Measurements from ENCODE around the gene GRIN3A.
"Not testable (repeated sequence)": the region's sequence is repeated elsewhere in the genome, so short reads cannot be mapped to it uniquely, and the experiment has no call there.

Gene GRIN3A

GRCh38 chr9:101571114-101571513 is 167.3 kb downstream of the GRIN3A start:
- TF ChIP-seq SPI1 (IDR thresholded peaks at IDR 0.05; ENCODE audit: low read depth, low read length) (no peak), POU2F2 (IDR thresholded peaks at IDR 0.05; ENCODE audit: low read depth, low read length) (no peak), TAF1 (IDR thresholded peaks at IDR 0.05; ENCODE audit: low read depth, low read length) (no peak), PAX5 (IDR thresholded peaks at IDR 0.05; ENCODE audit: insufficient read depth, low read length, severe bottlenecking) (no peak), POLR2A (IDR thresholded peaks at IDR 0.05; ENCODE audit: low read depth, low read length) (no peak), POLR2AphosphoS5 (IDR thresholded peaks at IDR 0.05; ENCODE audit: low read depth, low read length) (no peak)
- DNase-seq (ENCODE audit: insufficient read length, low spot score) (no peak), FAIRE-seq (no peak)

DNA sequence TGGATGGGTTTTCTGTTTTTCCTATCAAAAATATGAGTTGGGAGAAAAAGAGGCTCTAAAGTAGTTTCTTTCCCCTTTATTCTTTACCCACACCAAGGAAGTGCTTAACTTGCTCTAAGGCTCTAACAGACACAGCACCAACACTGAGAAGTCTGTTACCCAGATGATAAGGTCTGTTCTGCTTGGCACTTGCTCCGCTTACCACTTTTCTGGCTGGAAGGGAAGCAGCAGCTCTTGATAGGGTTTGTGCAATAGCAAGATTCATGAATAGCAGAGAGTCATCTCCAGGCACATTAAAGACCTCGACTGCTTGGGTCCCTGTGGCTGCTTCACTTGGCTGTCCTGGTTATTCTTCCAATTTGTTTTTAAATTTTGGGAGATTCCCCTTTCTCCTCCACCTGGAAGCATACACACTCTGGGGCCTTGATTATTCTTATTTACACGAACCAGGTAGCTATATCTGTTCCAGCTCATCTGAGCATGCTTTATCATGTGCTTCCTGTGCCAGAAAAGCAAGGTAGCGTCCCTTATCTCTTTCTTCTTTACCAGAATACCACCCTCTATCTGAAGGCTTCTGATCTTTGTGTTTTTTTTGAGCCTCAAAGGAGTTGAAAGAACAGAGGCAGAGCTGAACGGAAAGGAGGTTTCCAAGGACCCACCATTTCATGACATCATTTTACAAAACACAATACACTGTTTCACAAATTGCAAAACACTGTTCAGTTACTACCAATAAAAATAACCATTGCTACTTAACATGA is 168.5 kb downstream of the GRIN3A start:
- FAIRE-seq: no peak
- DNase-seq (ENCODE audit: insufficient read length, low spot score): no peak
- TF ChIP-seq POLR2AphosphoS5 (IDR thresholded peaks at IDR 0.05; ENCODE audit: low read depth, low read length) (no peak), POU2F2 (IDR thresholded peaks at IDR 0.05; ENCODE audit: low read depth, low read length) (no peak), SPI1 (IDR thresholded peaks at IDR 0.05; ENCODE audit: low read depth, low read length) (no peak), POLR2A (IDR thresholded peaks at IDR 0.05; ENCODE audit: low read depth, low read length) (no peak), TAF1 (IDR thresholded peaks at IDR 0.05; ENCODE audit: low read depth, low read length) (no peak), PAX5 (IDR thresholded peaks at IDR 0.05; ENCODE audit: insufficient read depth, low read length, severe bottlenecking) (no peak)

GRCh38 chr9:101567725-101568350 is 170.6 kb downstream of the GRIN3A start:
- TF ChIP-seq POU2F2 (IDR thresholded peaks at IDR 0.05; ENCODE audit: low read depth, low read length) (no peak), PAX5 (IDR thresholded peaks at IDR 0.05; ENCODE audit: insufficient read depth, low read length, severe bottlenecking) (no peak)
- no peak for FAIRE-seq
- DNase-seq (ENCODE audit: insufficient read length, low spot score): no peak

DNA sequence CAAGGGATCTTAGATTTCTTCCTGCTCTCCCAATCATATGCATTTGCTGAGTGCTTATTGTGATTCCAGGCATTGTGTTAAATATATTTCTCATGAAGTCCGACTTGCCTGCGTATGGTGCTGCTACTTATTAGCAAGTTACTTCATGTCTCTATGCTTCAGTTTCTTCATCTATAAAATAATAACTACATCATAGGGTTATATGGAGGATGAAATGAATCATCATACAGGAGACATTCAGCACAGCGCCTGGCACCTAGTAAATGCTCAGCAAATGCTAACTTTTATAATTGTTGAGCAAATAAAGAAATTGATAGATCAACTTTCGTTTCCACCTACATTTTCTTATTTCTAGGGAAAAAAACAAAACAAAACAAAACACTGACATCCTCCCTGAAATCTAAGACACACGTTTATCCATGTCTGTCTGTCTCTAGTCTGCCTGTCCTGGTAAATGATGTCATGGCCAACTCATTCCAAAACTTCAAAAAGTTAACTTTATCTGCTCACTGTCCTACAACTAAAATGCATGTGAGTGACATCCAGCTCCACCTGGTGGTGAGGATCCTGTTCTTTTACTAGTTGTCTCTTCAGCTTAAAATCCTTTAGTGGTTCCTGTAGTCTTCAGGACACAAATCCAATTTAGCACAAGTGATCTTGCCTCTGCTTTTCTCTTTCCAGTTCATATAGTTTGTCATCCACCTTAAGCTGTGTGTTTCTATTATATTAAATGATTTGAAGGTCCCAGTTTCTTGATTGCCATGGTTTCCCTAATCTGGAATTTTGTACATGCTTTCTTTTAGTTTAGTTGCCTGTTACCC is 171.3 kb downstream of the GRIN3A start:
- DNase-seq (ENCODE audit: insufficient read length, low spot score): no peak
- TF ChIP-seq TAF1 (IDR thresholded peaks at IDR 0.05; ENCODE audit: low read depth, low read length): no peak
- TF ChIP-seq POLR2A (IDR thresholded peaks at IDR 0.05; ENCODE audit: low read depth, low read length): no peak
- TF ChIP-seq POLR2AphosphoS5 (IDR thresholded peaks at IDR 0.05; ENCODE audit: low read depth, low read length): no peak
- no peak for TF ChIP-seq SPI1 (IDR thresholded peaks at IDR 0.05; ENCODE audit: low read depth, low read length)
- no peak for TF ChIP-seq PAX5 (IDR thresholded peaks at IDR 0.05; ENCODE audit: insufficient read depth, low read length, severe bottlenecking)
- TF ChIP-seq POU2F2 (IDR thresholded peaks at IDR 0.05; ENCODE audit: low read depth, low read length): no peak
- no peak for FAIRE-seq

DNA sequence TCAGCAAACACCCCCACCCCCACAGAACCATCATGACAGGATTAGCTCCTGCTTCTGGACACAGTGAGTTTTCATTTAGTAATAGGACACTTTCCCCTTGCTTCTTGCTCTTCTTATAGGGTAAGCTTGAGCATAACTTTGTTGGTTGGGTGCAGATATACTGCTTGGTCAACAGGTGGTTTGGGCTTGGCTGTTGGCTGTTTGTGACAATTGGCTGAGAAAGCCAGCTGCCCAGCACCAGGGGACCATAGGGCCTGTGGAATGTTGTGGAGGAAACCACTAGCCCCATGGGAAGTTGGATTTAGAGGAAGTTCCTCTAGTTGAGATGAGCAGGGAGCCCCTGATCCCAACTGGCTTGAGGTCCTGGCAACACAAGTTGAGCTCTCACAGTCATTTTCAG is 174.2 kb downstream of the GRIN3A start:
- TF ChIP-seq POLR2AphosphoS5 (IDR thresholded peaks at IDR 0.05; ENCODE audit: low read depth, low read length) (no peak), PAX5 (IDR thresholded peaks at IDR 0.05; ENCODE audit: insufficient read depth, low read length, severe bottlenecking) (no peak), POLR2A (IDR thresholded peaks at IDR 0.05; ENCODE audit: low read depth, low read length) (no peak), SPI1 (IDR thresholded peaks at IDR 0.05; ENCODE audit: low read depth, low read length) (no peak)
- DNase-seq (ENCODE audit: insufficient read length, low spot score) (no peak), FAIRE-seq (no peak)

DNA sequence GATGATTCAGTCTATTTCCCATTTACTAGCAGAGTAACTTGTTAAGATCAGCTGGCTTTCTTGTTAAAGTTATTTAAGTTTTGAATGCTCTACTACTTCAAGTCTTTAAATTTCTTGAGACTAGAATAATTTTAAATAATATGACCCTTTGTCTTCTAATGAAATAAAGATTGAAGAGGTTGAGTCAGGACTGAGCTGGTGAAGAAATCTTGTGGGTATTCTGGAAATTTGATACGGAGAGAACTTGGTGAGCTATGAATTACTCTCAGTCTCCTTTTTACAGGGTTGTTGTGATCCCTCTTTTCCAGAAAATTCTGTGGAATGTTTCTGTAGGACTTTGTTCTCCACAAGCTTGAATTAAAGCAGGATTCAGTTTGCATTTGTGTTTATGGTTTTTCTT is 175.5 kb downstream of the GRIN3A start:
- no peak for FAIRE-seq
- TF ChIP-seq PAX5 (IDR thresholded peaks at IDR 0.05; ENCODE audit: insufficient read depth, low read length, severe bottlenecking) (no peak), POLR2AphosphoS5 (IDR thresholded peaks at IDR 0.05; ENCODE audit: low read depth, low read length) (no peak), SPI1 (IDR thresholded peaks at IDR 0.05; ENCODE audit: low read depth, low read length) (no peak), POLR2A (IDR thresholded peaks at IDR 0.05; ENCODE audit: low read depth, low read length) (no peak), TAF1 (IDR thresholded peaks at IDR 0.05; ENCODE audit: low read depth, low read length) (no peak)
- DNase-seq (ENCODE audit: insufficient read length, low spot score): no peak

DNA sequence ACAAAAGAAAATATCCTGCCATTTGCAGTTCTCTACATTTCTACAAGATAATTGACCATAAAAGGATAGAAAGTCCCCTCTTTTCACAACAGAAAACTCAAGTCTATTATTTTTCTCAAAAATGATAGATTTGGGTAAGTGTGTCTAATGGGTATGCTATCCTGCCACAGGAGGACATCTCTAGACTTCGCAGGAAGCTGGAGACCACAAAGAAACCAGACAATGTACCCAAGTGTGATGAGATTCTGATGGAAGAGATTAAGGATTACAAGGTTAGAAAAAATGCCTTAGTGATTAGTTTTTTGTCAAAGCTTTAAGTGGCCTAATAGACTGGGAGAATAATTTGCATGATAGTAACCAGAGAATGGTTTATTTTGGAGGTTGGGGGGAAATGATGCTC is 176.7 kb downstream of the GRIN3A start:
- TF ChIP-seq TAF1 (IDR thresholded peaks at IDR 0.05; ENCODE audit: low read depth, low read length) (no peak), PAX5 (IDR thresholded peaks at IDR 0.05; ENCODE audit: insufficient read depth, low read length, severe bottlenecking) (no peak), POLR2AphosphoS5 (IDR thresholded peaks at IDR 0.05; ENCODE audit: low read depth, low read length) (no peak), POLR2A (IDR thresholded peaks at IDR 0.05; ENCODE audit: low read depth, low read length) (no peak), SPI1 (IDR thresholded peaks at IDR 0.05; ENCODE audit: low read depth, low read length) (no peak)
- no peak for DNase-seq (ENCODE audit: insufficient read length, low spot score)
- FAIRE-seq: no peak

DNA sequence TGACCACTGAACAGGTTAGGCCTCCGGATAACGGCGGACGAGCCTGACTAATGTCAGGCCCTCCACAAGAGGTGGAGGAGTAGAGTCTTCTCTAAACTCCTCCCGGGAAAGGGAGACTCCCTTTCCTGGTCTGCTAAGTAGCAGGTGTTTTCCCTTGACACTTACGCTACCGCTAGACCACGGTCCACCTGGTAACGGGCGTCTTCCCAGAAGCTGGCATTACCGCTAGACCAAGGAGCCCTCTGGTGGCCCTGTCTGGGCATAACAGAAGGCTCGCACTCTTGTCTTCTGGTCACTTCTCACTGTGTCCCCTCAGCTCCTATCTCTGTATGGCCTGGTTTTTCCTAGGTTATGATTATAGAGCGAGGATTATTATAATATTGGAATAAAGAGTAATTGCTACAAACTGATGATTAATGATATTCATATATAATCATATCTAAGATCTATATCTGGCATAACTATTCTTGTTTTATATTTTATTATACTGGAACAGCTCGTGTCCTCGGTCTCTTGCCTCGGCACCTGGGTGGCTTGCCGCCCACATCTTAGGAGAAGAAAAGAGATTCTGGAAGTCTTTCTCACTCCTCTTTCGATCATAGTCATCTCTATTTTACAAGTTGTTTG is 188.9 kb downstream of the GRIN3A start:
- not testable (repeated sequence) for DNase-seq (ENCODE audit: insufficient read length, low spot score); FAIRE-seq

DNA sequence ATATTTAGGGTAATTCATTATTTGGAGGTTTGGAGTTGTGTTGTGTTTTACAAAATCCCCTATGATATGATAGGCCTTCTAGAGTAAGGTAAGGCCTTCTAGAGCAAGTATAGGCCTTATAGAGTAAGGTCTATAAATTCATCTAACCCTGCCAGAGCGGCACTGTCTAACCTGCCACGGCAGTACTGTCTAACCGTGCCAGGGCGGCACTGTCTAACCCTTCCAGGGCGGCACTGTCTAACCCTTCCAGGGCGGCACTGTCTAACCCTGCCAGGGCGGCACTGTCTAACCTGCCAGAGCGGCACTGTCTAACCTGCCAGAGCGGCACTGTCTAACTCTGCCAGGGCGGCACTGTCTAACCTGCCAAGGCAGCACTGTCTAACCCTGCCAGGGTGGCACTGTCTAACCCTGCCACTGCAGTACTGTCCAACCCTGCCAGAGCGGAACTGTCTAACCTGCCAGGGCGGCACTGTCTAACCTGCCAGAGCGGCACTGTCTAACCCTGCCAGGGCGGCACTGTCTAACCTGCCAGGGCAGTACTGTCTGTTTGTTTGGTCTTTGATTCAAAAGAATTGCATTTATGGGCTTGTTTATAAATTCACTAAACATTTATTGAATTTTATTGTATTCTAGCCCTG is 195.2 kb downstream of the GRIN3A start:
- TF ChIP-seq TAF1 (IDR thresholded peaks at IDR 0.05; ENCODE audit: low read depth, low read length): no peak
- TF ChIP-seq POLR2AphosphoS5 (IDR thresholded peaks at IDR 0.05; ENCODE audit: low read depth, low read length): no peak
- no peak for TF ChIP-seq POLR2A (IDR thresholded peaks at IDR 0.05; ENCODE audit: low read depth, low read length)
- TF ChIP-seq POU2F2 (IDR thresholded peaks at IDR 0.05; ENCODE audit: low read depth, low read length): no peak
- TF ChIP-seq PAX5 (IDR thresholded peaks at IDR 0.05; ENCODE audit: insufficient read depth, low read length, severe bottlenecking): no peak
- TF ChIP-seq SPI1 (IDR thresholded peaks at IDR 0.05; ENCODE audit: low read depth, low read length): no peak
- no peak for FAIRE-seq
- no peak for DNase-seq (ENCODE audit: insufficient read length, low spot score)
